Measurements from ENCODE around the gene LMBR1L. TPM values are rescaled to one million over a fixed set of nuclear protein-coding genes. Genes with fewer than 3 reads are reported as not detected.
A peak's percentile ranks its signal among the peaks of the same experiment; 100 is the strongest.

Gene LMBR1L
- total RNA-seq, 1 experiment from 2014 or later = 26.4 TPM

DNA sequence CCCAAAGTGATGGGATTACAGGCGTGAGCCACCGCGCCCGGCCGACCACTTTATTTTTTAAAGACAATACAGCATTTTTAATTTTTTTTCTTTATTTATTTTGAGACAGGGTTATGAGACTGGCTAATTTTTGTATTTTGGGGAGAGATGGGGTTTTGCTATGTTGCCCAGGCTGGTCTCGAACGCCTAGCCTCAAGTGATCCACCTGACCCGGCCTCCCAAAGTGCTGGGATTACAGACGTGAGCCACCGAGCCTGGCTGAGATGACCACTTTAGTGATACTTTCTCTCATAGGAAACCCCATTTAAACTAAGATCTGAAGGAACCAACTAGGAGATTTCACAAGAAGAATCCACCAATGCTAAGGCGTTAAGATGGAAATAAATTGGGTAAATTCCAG, 39.7 kb downstream of the LMBR1L start:
- Mint-ChIP-seq H3K36me3 (ENCODE audit: insufficient read depth, unreplicated experiment) (peaks cover 10% of the 10 kb centered on the region), H3K27me3 (ENCODE audit: unreplicated experiment) (no peaks in the 10 kb centered on the region), H3K27ac (ENCODE audit: unreplicated experiment) (no peak overlapping the region), H3K4me3 (ENCODE audit: low read depth, unreplicated experiment) (no peak overlapping the region), H3K4me1 (ENCODE audit: low read depth, unreplicated experiment) (no peaks in the 10 kb centered on the region), H3K9me3 (ENCODE audit: low read depth, unreplicated experiment) (no peaks in the 10 kb centered on the region)
- BruUV-seq (replicated peaks) = no TSS peak
- CTCF ChIA-PET = interaction anchor here (0.6 kb wide), 1 partner anchor 194 kb away, joined by 3 read pairs; no protein-coding TSS in a partner anchor
- DNase-seq = no peak
- TF ChIP-seq, protein P1, sequence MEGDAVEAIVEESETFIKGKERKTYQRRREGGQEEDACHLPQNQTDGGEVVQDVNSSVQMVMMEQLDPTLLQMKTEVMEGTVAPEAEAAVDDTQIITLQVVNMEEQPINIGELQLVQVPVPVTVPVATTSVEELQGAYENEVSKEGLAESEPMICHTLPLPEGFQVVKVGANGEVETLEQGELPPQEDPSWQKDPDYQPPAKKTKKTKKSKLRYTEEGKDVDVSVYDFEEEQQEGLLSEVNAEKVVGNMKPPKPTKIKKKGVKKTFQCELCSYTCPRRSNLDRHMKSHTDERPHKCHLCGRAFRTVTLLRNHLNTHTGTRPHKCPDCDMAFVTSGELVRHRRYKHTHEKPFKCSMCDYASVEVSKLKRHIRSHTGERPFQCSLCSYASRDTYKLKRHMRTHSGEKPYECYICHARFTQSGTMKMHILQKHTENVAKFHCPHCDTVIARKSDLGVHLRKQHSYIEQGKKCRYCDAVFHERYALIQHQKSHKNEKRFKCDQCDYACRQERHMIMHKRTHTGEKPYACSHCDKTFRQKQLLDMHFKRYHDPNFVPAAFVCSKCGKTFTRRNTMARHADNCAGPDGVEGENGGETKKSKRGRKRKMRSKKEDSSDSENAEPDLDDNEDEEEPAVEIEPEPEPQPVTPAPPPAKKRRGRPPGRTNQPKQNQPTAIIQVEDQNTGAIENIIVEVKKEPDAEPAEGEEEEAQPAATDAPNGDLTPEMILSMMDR (IDR thresholded peaks at IDR 0.05; ENCODE audit: unreplicated experiment) = no peak
- intact Hi-C loops (cut with micrococcal nuclease; ENCODE audit: unreplicated experiment) = no loop called here

- DNase-seq = peak; percentile 96
- no peaks in the 10 kb centered on the region for H3K4me1 Mint-ChIP-seq (ENCODE audit: low read depth, unreplicated experiment)
- no TSS peak for BruUV-seq (replicated peaks)
- H3K9me3 Mint-ChIP-seq (ENCODE audit: low read depth, unreplicated experiment) = no peaks in the 10 kb centered on the region
- H3K27me3 Mint-ChIP-seq (ENCODE audit: unreplicated experiment) = no peaks in the 10 kb centered on the region
- CTCF ChIA-PET = interaction anchor here (0.9 to 1.4 kb wide), 5 partner anchors 10 to 60 kb away, joined by 3 to 6 read pairs (median 5); no protein-coding TSS in a partner anchor
- no peak within 1 kb of the TSS for H3K27ac Mint-ChIP-seq (ENCODE audit: unreplicated experiment)
- peaks cover 10% of the 10 kb centered on the region for H3K36me3 Mint-ChIP-seq (ENCODE audit: insufficient read depth, unreplicated experiment)
- TF ChIP-seq, protein P1 (IDR thresholded peaks at IDR 0.05; ENCODE audit: unreplicated experiment) = no peak
- intact Hi-C loops (cut with micrococcal nuclease; ENCODE audit: unreplicated experiment) = no loop called here
- H3K4me3 Mint-ChIP-seq (ENCODE audit: low read depth, unreplicated experiment) = peak within 1 kb of the TSS; percentile 90
Measured at GRCh38 chr12:49069507-49070346, 40.9 kb downstream of the LMBR1L start, which contains the start of gene RHEBL1. Gene RHEBL1 (minus strand): TSS chr12:49069979. CDS start chr12:49069785, 194 bp downstream.

DNA sequence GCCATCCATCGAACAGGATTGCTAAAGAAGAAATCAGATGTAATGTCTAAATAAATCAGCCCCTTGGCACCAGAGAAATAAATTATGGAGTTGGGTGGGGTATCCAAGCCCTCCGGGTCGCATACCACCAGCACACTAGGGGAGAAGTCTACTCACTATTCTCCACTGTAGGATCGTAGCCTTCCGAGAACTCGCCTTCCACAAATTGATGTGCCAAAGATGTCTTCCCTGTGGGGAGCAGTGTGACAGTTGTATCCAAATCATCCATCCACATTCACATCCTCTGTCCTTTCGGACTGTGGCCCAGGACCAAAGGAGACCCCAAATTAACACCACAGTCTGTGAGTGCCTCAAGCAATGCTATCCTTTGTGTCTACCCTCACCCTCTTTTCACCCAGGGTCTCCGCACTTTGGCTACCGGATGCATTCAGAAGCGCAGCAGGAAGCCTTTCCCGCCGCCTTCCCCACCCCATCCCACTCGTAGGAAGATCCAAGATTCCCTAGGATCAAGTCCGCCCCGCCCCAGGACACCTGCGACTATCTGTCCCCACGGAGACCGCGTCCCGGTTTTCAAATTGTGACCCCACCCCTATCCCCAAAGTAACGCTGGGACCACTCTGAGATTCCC, 41.7 kb downstream of the LMBR1L start:
- DNase-seq = no peak
- intact Hi-C loops (cut with micrococcal nuclease; ENCODE audit: unreplicated experiment) = no loop called here
- no peaks in the 10 kb centered on the region for H3K9me3 Mint-ChIP-seq (ENCODE audit: low read depth, unreplicated experiment)

GRCh38 chr12:49066120-49066519, 44.5 kb downstream of the LMBR1L start:
- Mint-ChIP-seq H3K4me1 (ENCODE audit: low read depth, unreplicated experiment) (peaks cover 9% of the 10 kb centered on the region), H3K4me3 (ENCODE audit: low read depth, unreplicated experiment) (no peak overlapping the region), H3K36me3 (ENCODE audit: insufficient read depth, unreplicated experiment) (peaks cover 15% of the 10 kb centered on the region), H3K27me3 (ENCODE audit: unreplicated experiment) (no peaks in the 10 kb centered on the region), H3K27ac (ENCODE audit: unreplicated experiment) (no peak overlapping the region), H3K9me3 (ENCODE audit: low read depth, unreplicated experiment) (no peaks in the 10 kb centered on the region)
- CTCF ChIA-PET = no interaction called here
- BruUV-seq (replicated peaks) = no TSS peak
- no peak for DNase-seq
- intact Hi-C loops (cut with micrococcal nuclease; ENCODE audit: unreplicated experiment) = no loop called here
- TF ChIP-seq, protein P1 (IDR thresholded peaks at IDR 0.05; ENCODE audit: unreplicated experiment) = no peak

More for the DNA sequence above, 41.7 kb downstream of the LMBR1L start:
- Mint-ChIP-seq H3K4me3 (ENCODE audit: low read depth, unreplicated experiment) (peak overlapping the region; percentile 90), H3K27me3 (ENCODE audit: unreplicated experiment) (no peaks in the 10 kb centered on the region), H3K4me1 (ENCODE audit: low read depth, unreplicated experiment) (peaks cover 4% of the 10 kb centered on the region), H3K27ac (ENCODE audit: unreplicated experiment) (no peak overlapping the region), H3K36me3 (ENCODE audit: insufficient read depth, unreplicated experiment) (peaks cover 10% of the 10 kb centered on the region)
- CTCF ChIA-PET = interaction anchor here (0.7 to 1.4 kb wide), 5 partner anchors 19 to 806 kb away, joined by 3 to 9 read pairs (median 6); no protein-coding TSS in a partner anchor
- TSS peak; percentile 80 for BruUV-seq (replicated peaks)
- TF ChIP-seq, protein P1 (IDR thresholded peaks at IDR 0.05; ENCODE audit: unreplicated experiment) = no peak
